GM20000 (cell line): ENCODE results near the gene ELL2.
"Not testable (repeated sequence)": the region's sequence is repeated elsewhere in the genome, so short reads cannot be mapped to it uniquely, and the experiment has no call there.

Experiments used
- DNase-seq: peaks from one replicate; pipeline ENCODE4 v3.0.0; 2012; ENCODE audit warnings: low spot score
- CTCF ChIP-seq: IDR thresholded peaks from 2 replicates; pipeline ENCODE4 v1.5.1; 2012; ENCODE audit warnings: mild to moderate bottlenecking, control low read depth; ENCODE audit errors: extremely low read depth, missing control alignments

The ELL2 gene

DNA sequence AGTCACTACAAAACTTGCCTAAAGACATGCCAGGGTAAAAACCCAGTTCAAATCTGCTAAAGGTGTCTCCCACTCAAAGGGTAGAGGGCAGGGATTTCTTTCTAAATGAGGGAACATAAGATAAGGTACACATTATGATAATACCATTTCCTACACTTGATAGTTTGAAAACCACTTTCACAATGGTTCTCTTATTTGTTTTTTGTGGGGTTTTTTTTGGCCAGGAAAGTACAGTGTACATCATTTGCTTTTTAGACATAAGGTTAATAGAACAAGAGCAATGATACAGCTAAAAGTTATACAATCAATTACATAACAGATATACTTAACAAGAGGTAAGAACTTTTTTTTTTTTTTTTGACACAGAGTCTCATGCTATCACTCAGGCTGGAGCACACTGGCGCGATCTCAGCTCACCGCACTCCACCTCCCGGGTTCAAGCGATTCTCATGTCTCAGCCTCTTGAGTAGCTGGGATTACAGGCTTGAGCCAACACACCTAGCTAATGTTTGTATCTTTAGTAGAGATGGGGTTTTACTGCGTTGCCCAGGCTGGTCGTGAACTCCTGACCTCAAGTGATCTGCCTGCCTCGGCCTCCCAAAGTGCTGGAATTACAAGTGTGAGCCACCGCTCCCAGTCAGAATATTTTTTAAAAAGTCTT, 90.4 kb downstream of the ELL2 start:
- no peak for TF ChIP-seq CTCF
- no peak for DNase-seq

DNA sequence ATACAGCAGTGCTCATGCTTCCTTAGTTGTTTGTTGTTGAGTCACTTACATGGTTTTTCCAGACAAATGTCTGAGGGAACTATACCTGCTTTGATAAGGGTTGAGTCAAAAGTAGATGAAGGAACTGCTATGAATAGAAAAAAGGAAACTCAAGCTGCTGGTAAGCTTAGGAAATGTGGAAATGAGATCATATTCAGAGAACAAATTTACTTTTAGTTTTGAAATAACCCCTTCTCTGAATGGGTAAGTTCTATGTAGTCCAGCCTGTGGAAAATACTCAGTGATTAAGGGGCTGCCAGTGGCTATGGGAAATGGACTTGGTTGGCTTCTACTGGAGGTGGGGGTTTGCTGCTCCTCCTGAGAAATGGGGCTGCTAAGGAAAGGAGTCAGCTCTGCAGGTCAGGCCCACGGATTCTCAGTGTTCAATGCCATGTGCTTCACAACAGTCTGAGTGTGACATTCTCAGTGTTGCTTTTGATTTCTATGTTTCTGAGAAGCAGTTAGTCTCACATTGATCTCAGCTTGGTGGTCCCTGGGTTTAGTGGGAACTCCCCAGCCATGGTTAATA, 91.5 kb downstream of the ELL2 start:
- DNase-seq: peak; percentile 48
- TF ChIP-seq CTCF: no peak

- not testable (repeated sequence) for DNase-seq
These were observed 92.3 kb downstream of the ELL2 start for GRCh38 chr5:95869173-95869855.

GRCh38 chr5:95868136-95868535, 93.5 kb downstream of the ELL2 start:
- TF ChIP-seq CTCF: no peak
- DNase-seq: no peak

GRCh38 chr5:95866435-95867040, 95.1 kb downstream of the ELL2 start:
- no peak for TF ChIP-seq CTCF
- no peak for DNase-seq

DNA sequence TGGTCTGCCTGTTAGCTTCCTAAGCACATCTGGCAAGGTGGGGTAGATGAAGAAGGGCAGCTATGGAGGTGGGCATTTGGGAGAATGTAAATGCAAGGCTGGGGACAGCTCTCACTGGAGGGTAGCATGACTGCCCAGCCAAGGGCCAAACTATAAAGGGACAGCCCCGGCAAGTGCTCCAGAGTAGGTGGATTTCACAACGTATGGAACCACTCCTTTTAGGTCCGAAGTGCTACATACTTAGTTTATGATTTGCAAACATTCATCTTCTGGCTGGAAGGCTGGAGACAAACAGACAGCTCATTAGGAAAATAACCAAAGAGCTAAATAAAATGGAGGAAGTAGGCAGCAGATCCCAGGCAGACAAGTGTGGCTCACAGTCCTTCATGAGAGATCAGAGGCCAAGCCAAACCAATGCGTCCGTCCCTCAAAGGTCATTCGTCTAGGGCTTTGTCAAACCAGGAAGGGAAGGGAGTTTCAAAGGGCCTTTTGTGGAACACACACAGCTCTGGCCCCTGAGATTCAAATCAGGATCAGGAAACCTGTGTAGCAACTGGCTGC, 96.6 kb downstream of the ELL2 start:
- TF ChIP-seq CTCF: no peak
- DNase-seq: no peak

GRCh38 chr5:95864456-95864855, 97.2 kb downstream of the ELL2 start:
- no peak for DNase-seq
- TF ChIP-seq CTCF: no peak
